ENCODE data around the gene OR5W2.
"Not testable (repeated sequence)": the region's sequence is repeated elsewhere in the genome, so short reads cannot be mapped to it uniquely, and the experiment has no call there.

OR5W2 gene

DNA sequence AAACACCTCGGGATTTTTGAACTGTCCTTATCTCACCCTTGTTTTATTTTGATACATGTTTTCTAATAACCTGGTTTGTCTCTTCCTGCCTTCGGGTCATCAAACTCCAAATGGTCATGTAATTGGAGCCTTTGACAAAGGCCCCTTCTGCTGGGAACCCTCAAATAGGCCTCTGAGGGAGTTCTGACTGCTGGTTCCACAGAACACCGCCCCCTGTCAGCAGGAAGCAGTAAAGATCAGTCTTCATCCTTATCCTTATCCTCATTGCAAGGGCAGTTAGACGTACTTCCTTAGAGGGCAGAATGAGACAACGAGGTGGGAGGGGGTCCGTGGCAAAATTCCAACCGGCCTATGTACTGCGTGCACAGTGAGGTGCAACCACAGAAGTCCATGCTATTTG is 19.2 kb downstream of the OR5W2 start:
- TF ChIP-seq CTCF (conservative IDR thresholded peaks at IDR 0.05; ENCODE audit: low read depth, low read length) = no peak
- DNase-seq (ENCODE audit: low read depth) = no peak
- H3K4me3 ChIP-seq (ENCODE audit: low read length) = no peak overlapping the region

DNA sequence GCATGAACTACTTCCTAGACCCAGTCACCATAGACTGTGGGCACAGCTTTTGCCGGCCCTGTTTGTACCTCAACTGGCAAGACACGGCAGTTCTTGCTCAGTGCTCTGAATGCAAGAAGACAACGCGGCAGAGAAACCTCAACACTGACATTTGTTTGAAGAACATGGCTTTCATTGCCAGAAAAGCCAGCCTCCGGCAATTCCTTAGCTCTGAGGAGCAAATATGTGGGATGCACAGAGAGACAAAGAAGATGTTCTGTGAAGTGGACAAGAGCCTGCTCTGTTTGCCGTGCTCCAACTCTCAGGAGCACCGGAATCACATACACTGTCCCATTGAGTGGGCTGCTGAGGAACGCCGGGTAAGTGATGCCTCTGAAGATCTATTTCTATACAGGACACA is 28.9 kb downstream of the OR5W2 start:
- H3K4me3 ChIP-seq (ENCODE audit: low read length); DNase-seq (ENCODE audit: low read depth): not testable (repeated sequence)

DNA sequence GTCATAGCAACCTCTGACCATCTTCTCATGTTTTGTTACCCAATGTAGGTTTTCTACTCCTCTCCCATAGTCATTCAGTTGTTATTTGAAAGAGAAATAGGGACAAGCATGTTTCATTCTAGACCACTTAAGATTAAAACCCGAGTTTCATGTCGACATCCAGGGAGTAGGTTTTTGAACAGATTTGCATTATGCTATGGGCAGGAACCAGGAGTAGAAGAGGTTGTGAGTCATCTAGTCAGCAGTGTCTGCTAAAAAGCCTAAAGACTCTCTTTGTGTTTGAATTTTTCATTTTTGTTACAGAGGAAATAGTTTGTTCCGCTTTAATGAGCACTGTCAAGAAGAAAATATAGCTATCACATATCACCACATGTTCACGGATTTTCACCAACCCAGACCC is 29.4 kb downstream of the OR5W2 start:
- not testable (repeated sequence) for DNase-seq (ENCODE audit: low read depth)

DNA sequence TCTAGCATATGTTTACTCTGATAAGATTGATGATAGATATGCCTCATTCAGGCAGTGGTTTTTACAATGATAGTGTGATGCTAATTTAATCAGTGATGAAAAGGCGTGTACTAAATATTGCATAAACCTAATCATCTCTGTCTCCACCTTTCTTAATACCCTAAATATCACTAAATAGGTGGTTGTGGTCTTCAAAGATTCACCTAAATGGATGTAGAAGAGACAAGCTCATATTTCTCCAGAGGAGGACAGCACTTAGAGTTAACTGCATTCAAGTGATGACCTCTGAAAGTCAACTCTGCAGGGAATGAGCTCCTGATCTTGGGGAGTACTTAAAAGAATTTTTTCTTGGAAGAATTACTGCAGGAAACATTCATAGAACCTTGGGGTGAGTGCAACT is 31.4 kb downstream of the OR5W2 start, which contains the start of gene TRIM51:
Gene TRIM51, plus strand, starts transcription at position 301 of the 400 bp plus-strand sequence. CDS start 2,132 bp downstream, outside the sequence.
- H3K4me3 ChIP-seq (ENCODE audit: low read length); DNase-seq (ENCODE audit: low read depth): not testable (repeated sequence)

More for the DNA sequence above, 29.4 kb downstream of the OR5W2 start:
- H3K4me3 ChIP-seq (ENCODE audit: low read length) = not testable (repeated sequence)

GRCh38 chr11:55873146-55873545 is 41.2 kb downstream of the OR5W2 start:
- H3K4me3 ChIP-seq (ENCODE audit: low read length); DNase-seq (ENCODE audit: low read depth): not testable (repeated sequence)

DNA sequence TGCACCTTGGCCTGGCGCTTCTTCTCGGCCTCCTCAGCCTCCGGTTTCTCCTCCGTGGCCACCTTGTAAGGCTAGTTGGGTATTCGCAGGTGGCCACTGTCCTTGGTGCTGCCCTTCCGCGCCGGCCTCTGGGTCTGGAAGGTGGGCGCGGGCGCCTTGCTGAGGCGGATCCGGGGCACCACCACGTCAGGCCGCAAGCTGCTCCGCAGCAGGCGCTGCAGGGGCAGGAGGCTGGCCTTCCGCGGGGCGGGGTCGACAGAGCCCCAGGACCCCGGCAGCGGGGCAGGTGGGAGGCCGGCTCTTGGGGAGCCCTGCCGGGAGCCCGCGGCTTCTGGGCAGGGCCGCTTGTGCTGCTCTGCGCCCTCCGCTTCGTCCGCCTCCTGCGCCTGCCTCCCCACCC is 41.7 kb downstream of the OR5W2 start:
- not testable (repeated sequence) for DNase-seq (ENCODE audit: low read depth); H3K4me3 ChIP-seq (ENCODE audit: low read length)

GRCh38 chr11:55867354-55867753 is 47.0 kb downstream of the OR5W2 start:
- H3K4me3 ChIP-seq (ENCODE audit: low read length); DNase-seq (ENCODE audit: low read depth): not testable (repeated sequence)

All from retinal pigment epithelial cell (primary cell).